H1 (cell line): ENCODE measurements around the gene SLC1A3. TPM values are rescaled to one million over a fixed set of nuclear protein-coding genes. Genes with fewer than 3 reads are reported as not detected.

Experiments
- CTCF ChIA-PET: fragments of 300-600 bp; sonication (Branson Sonifier 250); formaldehyde crosslinking; loops from one replicate; lab custom pipeline; 2021; ENCODE audit not compliant: partially characterized antibody; lab: Charles Lee
- POLR2A ChIA-PET: fragments of 300-600 bp; sonication (Branson Sonifier 250); formaldehyde crosslinking; loops from one replicate; lab custom pipeline; 2021; ENCODE audit warnings: inconsistent platforms; ENCODE audit not compliant: partially characterized antibody; lab: Charles Lee
- DNase-seq, 2 experiments: peaks; one replicate each; pipeline versions ENCODE4 v3.0.0 to v3.0.0-alpha.2; 2010 to 2022; ENCODE audit warnings: low spot score in 2 of 2, low read depth in 1 of 2, mixed read lengths in 1 of 2
- FAIRE-seq: peaks from 2 replicates; lab custom pipeline; 2011; peaks lifted over from hg19 to GRCh38; lab: Jason Lieb, UNC
- H2AFZ ChIP-seq: 2 replicates; pipeline ENCODE4 v1.8.1; 2012; ENCODE audit warnings: low read length, inconsistent platforms
- H2AK5ac ChIP-seq: 2 replicates; pipeline ENCODE4 v1.6.1; 2013; ENCODE audit warnings: low read depth, low read length
- H2BK120ac ChIP-seq: replicated peaks from 2 replicates; pipeline ENCODE3; 2013; ENCODE audit warnings: low read depth, low read length, inconsistent platforms
- H2BK12ac ChIP-seq: 2 replicates; pipeline ENCODE4 v1.6.1; 2013; ENCODE audit warnings: low read depth, low read length
- H2BK15ac ChIP-seq: 2 replicates; pipeline ENCODE4 v1.6.1; 2013; ENCODE audit warnings: low read length
- H2BK20ac ChIP-seq: 2 replicates; pipeline ENCODE4 v1.6.1; 2013; ENCODE audit warnings: low read length
- H2BK5ac ChIP-seq: 2 replicates; pipeline ENCODE4 v1.6.1; 2013; ENCODE audit warnings: low read depth, low read length
- H3K14ac ChIP-seq: 2 replicates; pipeline ENCODE4 v1.6.1; 2013; ENCODE audit warnings: inconsistent platforms; ENCODE audit not compliant: insufficient read length
- H3K18ac ChIP-seq: 2 replicates; pipeline ENCODE4 v1.6.1; 2013; ENCODE audit warnings: low read length; ENCODE audit errors: extremely low read depth
- H3K23ac ChIP-seq: 2 replicates; pipeline ENCODE4 v1.6.1; 2013; ENCODE audit warnings: inconsistent platforms; ENCODE audit not compliant: insufficient read length
- H3K23me2 ChIP-seq: 2 replicates; pipeline ENCODE4 v1.6.1; 2013; ENCODE audit warnings: low read depth, low read length
- H3K27ac ChIP-seq: 2 replicates; pipeline ENCODE4 v1.6.1; 2011; ENCODE audit warnings: low read depth, low read length, inconsistent platforms
- H3K27me3 ChIP-seq, 4 experiments: replicated peaks in 1 of 4; 1 replicate in 1 of 4; 2 replicates in 3 of 4; pipeline versions ENCODE4 v1.6.1 to v1.8.1; 2011 to 2013; ENCODE audit warnings: low read length in 3 of 4, mild to moderate bottlenecking in 3 of 4, inconsistent platforms in 2 of 4, mixed read lengths in 2 of 4, moderate library complexity in 1 of 4; ENCODE audit not compliant: control insufficient read depth in 3 of 4, insufficient read depth in 3 of 4; ENCODE audit errors: extremely low read depth in 1 of 4
- H3K36me3 ChIP-seq, 4 experiments: 2 replicates each; pipeline versions ENCODE4 v1.6.1 to v1.8.1; 2011 to 2013; ENCODE audit warnings: mild to moderate bottlenecking in 4 of 4, low read length in 3 of 4, moderate library complexity in 2 of 4, control low read depth in 1 of 4, inconsistent platforms in 1 of 4; ENCODE audit not compliant: insufficient read depth in 4 of 4, control insufficient read depth in 2 of 4
- H3K4ac ChIP-seq: replicated peaks from 2 replicates; pipeline ENCODE3; 2013; ENCODE audit warnings: low read length, low read depth, mixed read lengths, inconsistent platforms; ENCODE audit not compliant: insufficient read length
- H3K4me1 ChIP-seq, 4 experiments: replicated peaks in 1 of 4; 1 replicate in 1 of 4; 2 replicates in 3 of 4; pipeline versions ENCODE4 v1.6.1 to v1.8.1; 2011 to 2013; ENCODE audit warnings: low read length in 3 of 4, inconsistent platforms in 2 of 4, mixed read lengths in 1 of 4; ENCODE audit not compliant: insufficient read depth in 4 of 4, control insufficient read depth in 3 of 4
- H3K4me2 ChIP-seq, 2 experiments: 2 replicates each; pipeline versions ENCODE4 v1.6.1 to v1.8.1; 2011 to 2013; ENCODE audit warnings: low read depth in 2 of 2, low read length in 2 of 2, control low read depth in 1 of 2, inconsistent platforms in 1 of 2, mild to moderate bottlenecking in 1 of 2; ENCODE audit not compliant: insufficient read depth in 1 of 2
- H3K4me3 ChIP-seq, 4 experiments: fragments of 200-600, 300-600 bp in 1 of 4; sonication (generic), shearing (Covaris generic), sonication (Bioruptor Twin) in 1 of 4; 2 replicates each; pipeline versions ENCODE4 v1.5.1 to v1.8.1; 2011 to 2016; ENCODE audit warnings: low read length in 4 of 4, low read depth in 3 of 4, control low read depth in 2 of 4, inconsistent platforms in 2 of 4, mild to moderate bottlenecking in 2 of 4, mixed read lengths in 1 of 4, moderate library complexity in 1 of 4; ENCODE audit not compliant: insufficient read depth in 2 of 4; ENCODE audit errors: extremely low read depth in 1 of 4
- H3K56ac ChIP-seq: replicated peaks from 2 replicates; pipeline ENCODE3; 2013; ENCODE audit warnings: low read depth, mild to moderate bottlenecking, mixed read lengths, low read length, inconsistent platforms; ENCODE audit not compliant: insufficient read length
- H3K79me1 ChIP-seq: 2 replicates; pipeline ENCODE4 v1.6.1; 2013; ENCODE audit warnings: low read depth, low read length, control low read depth
- H3K79me2 ChIP-seq, 2 experiments: 2 replicates each; pipeline versions ENCODE4 v1.6.1 to v1.8.1; 2012 to 2013; ENCODE audit warnings: low read length in 2 of 2, mild to moderate bottlenecking in 2 of 2, inconsistent platforms in 1 of 2; ENCODE audit not compliant: insufficient read depth in 2 of 2, control insufficient read depth in 1 of 2
- H3K9ac ChIP-seq, 4 experiments: replicated peaks in 1 of 4; 1 replicate in 1 of 4; 2 replicates in 3 of 4; pipeline versions ENCODE4 v1.6.1 to v1.8.1; 2011 to 2013; ENCODE audit warnings: low read depth in 3 of 4, low read length in 3 of 4, control low read depth in 2 of 4, mild to moderate bottlenecking in 2 of 4, moderate library complexity in 2 of 4, inconsistent platforms in 1 of 4; ENCODE audit errors: extremely low read depth in 1 of 4
- H3K9me3 ChIP-seq, 2 experiments: 2 replicates each; pipeline versions ENCODE4 v1.6.1 to v1.8.1; 2012 to 2013; ENCODE audit warnings: mild to moderate bottlenecking in 2 of 2, moderate library complexity in 2 of 2, control low read depth in 1 of 2, inconsistent platforms in 1 of 2, low read depth in 1 of 2, low read length in 1 of 2, mixed read lengths in 1 of 2; ENCODE audit not compliant: insufficient read depth in 2 of 2
- H4K20me1 ChIP-seq, 2 experiments: replicated peaks in 1 of 2; 2 replicates each; pipeline versions ENCODE3 to v1.8.1; 2011 to 2013; ENCODE audit warnings: inconsistent platforms in 2 of 2, low read length in 2 of 2, mild to moderate bottlenecking in 1 of 2; ENCODE audit not compliant: insufficient read depth in 2 of 2, control insufficient read depth in 1 of 2
- H4K5ac ChIP-seq: 2 replicates; pipeline ENCODE4 v1.6.1; 2013; ENCODE audit warnings: low read length, low read depth, mixed read lengths, inconsistent platforms; ENCODE audit not compliant: insufficient read length
- H4K8ac ChIP-seq: 2 replicates; pipeline ENCODE4 v1.8.0; 2013; ENCODE audit warnings: mild to moderate bottlenecking, moderate library complexity, low read length, inconsistent platforms; ENCODE audit not compliant: insufficient read depth; ENCODE audit errors: extremely low read depth
- H4K91ac ChIP-seq: replicated peaks from 2 replicates; pipeline ENCODE3; 2013; ENCODE audit warnings: low read length, mixed read lengths, inconsistent platforms; ENCODE audit not compliant: insufficient read length
- BACH1 ChIP-seq: IDR thresholded peaks from 2 replicates; pipeline ENCODE4 v1.6.1; 2012; ENCODE audit warnings: low read length, improper control_type of control experiment
- SIRT6 ChIP-seq: IDR thresholded peaks from one replicate; pipeline ENCODE4 v1.7.1; 2012; ENCODE audit warnings: low read length, inconsistent platforms
- TCF12 ChIP-seq: IDR thresholded peaks from 2 replicates; pipeline ENCODE4 v1.6.1; 2011; ENCODE audit warnings: low read depth, mild to moderate bottlenecking, low read length
- WGBS, 2 experiments: shearing (Covaris generic) in 1 of 2; methylation state at CpG; one replicate each; pipeline versions ENCODE4 v1.1.6 to v1.1.7; 2013 to 2015; ENCODE audit warnings: low lambda C conversion rate in 2 of 2, mixed read lengths in 2 of 2, inconsistent platforms in 1 of 2, low coverage in 1 of 2, missing lambda C conversion rate in 1 of 2; ENCODE audit not compliant: insufficient replicate concordance in 2 of 2, insufficient coverage in 1 of 2, insufficient read length in 1 of 2; ENCODE audit errors: extremely low coverage in 1 of 2, missing lambda C conversion rate in 1 of 2; 5-methylcytosine and 5-hydroxymethylcytosine counted together
- polyA plus RNA-seq, 7 experiments: library from polyadenylated mRNA; depleted of rRNA in 3 of 7; stranded (reverse) in 5 of 7; unstranded in 2 of 7; fragments of >200 nt in 5 of 7; fragments of 200-250 nt in 2 of 7; gene quantifications; 1 replicate in 5 of 7; 2 replicates in 1 of 7; 4 replicates in 1 of 7; pipeline versions ENCODE4 v1.2.1 to v1.2.3, GENCODE V29; 2011 to 2013; ENCODE audit warnings: missing spikeins in 2 of 7, mixed read lengths in 2 of 7
- total RNA-seq: library from RNA; stranded (reverse); fragmentation: NEBNext Ultra II Directional; extraction: Animal tissue kit (Norgen Biotek cat#: 25700); gene quantifications from 2 replicates; pipeline ENCODE4 v1.2.1, GENCODE V29; 2021

The SLC1A3 gene
- total and polyA plus RNA-seq, 2 of the 8 experiments (the other 6 are each of a cell fraction or from before 2014, with no cell fraction given), result 26.7 to 35.3 TPM

DNA sequence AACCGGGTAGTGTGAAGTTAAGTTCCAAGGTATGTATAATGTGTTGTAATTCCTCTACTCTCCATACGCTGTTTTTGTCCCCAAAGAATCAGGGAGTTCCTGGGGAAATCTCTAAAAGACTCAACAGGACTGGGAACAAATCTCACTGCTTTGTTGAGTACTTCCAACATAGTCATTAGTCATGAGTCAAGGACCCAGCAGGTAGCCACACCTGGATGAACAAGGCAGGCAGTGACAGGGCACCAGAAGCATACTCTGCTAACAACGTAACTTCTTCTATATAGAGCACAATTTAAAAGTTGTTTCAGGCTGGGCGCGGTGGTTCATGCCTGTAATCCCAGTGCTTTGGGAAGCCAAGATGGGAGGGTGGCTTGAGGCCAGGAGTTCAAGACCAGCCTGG is 126.8 kb downstream of the SLC1A3 start:
- 90% methylated on average over 5 of the region's 5 CpGs; no CpG with 5 or more reads in 1 of the 2 experiments for WGBS, 2 experiments
- no peak for DNase-seq
- H3K4me1 ChIP-seq, result no peaks in the 10 kb centered on the region; a peak in 1 of 7 replicates
- H3K4me2 ChIP-seq, result no peak overlapping the region
- H3K56ac ChIP-seq, result no peak overlapping the region
- no peaks in the 10 kb centered on the region for H3K23me2 ChIP-seq
- no peak overlapping the region for H3K4ac ChIP-seq
- H2AK5ac ChIP-seq, result no peak overlapping the region
- ChIA-PET POLR2A (no interaction called here), CTCF (interaction anchor here (2.8 to 4.2 kb wide), 2 partner anchors 9 to 14 kb away, joined by 15 to 48 read pairs; no protein-coding TSS in a partner anchor)
- H3K79me2 ChIP-seq, result no peaks in the 10 kb centered on the region
- H3K4me3 ChIP-seq, result no peak overlapping the region
- no peaks in the 10 kb centered on the region for H3K79me1 ChIP-seq
- H2BK5ac ChIP-seq, result no peak overlapping the region
- no peak overlapping the region for H2BK120ac ChIP-seq
- H2AFZ ChIP-seq, result no peak overlapping the region
- no peaks in the 10 kb centered on the region for H3K27me3 ChIP-seq
- no peak overlapping the region for H2BK15ac ChIP-seq
- no peak overlapping the region for H3K18ac ChIP-seq
- H3K36me3 ChIP-seq, result no peaks in the 10 kb centered on the region
- H3K9ac ChIP-seq, result no peak overlapping the region
- H3K27ac ChIP-seq, result no peak overlapping the region
- no peak overlapping the region for H2BK12ac ChIP-seq
- no peak overlapping the region for H4K5ac ChIP-seq
- no peak overlapping the region for H3K23ac ChIP-seq
- FAIRE-seq, result no peak
- no peak overlapping the region for H4K91ac ChIP-seq
- no peaks in the 10 kb centered on the region for H3K9me3 ChIP-seq
- TF ChIP-seq SIRT6 (no peak), TCF12 (peak; percentile 44; the same call in 1 of the 2 replicates), BACH1 (0 out of 2 replicates have a peak, but pooled peaks have one; percentile 14)
- H3K14ac ChIP-seq, result no peak overlapping the region
- H4K8ac ChIP-seq, result no peak overlapping the region
- no peaks in the 10 kb centered on the region for H4K20me1 ChIP-seq
- no peak overlapping the region for H2BK20ac ChIP-seq
